ENCODE results near the gene ATP2C2.
"Not testable (repeated sequence)": the region's sequence is repeated elsewhere in the genome, so short reads cannot be mapped to it uniquely, and the experiment has no call there.

The ATP2C2 gene

GRCh38 chr16:84419730-84420129 lies 51.4 kb downstream of the ATP2C2 start:
- H3F3A ChIP-seq (ENCODE audit: insufficient read depth): no peaks in the 10 kb centered on the region
- no peaks in the 10 kb centered on the region for H3K9me3 ChIP-seq (ENCODE audit: insufficient read depth, low read length)
- H4K20me1 ChIP-seq (ENCODE audit: low read depth, low read length): no peaks in the 10 kb centered on the region
- H2AFZ ChIP-seq (ENCODE audit: low read depth, low read length, severe bottlenecking): no peak overlapping the region
- no peaks in the 10 kb centered on the region for H3K27me3 ChIP-seq (ENCODE audit: low read length)
- no peaks in the 10 kb centered on the region for H3K9me2 ChIP-seq (replicated peaks; ENCODE audit: insufficient read depth, low read length)
- no peak overlapping the region for H3K9ac ChIP-seq (ENCODE audit: low read length)
- no peaks in the 10 kb centered on the region for H3K36me3 ChIP-seq (ENCODE audit: low read length)
- H3K4me2 ChIP-seq (ENCODE audit: low read depth, low read length, poor library complexity, severe bottlenecking): no peak overlapping the region
- H3K79me2 ChIP-seq (ENCODE audit: insufficient read depth, low read length): no peaks in the 10 kb centered on the region
- H3K4me3 ChIP-seq (ENCODE audit: insufficient read depth, low read length, poor library complexity, severe bottlenecking): no peak overlapping the region
- TF ChIP-seq EZH2phosphoT487 (conservative IDR thresholded peaks at IDR 0.05; ENCODE audit: low read length) (no peak), CTCF (IDR thresholded peaks at IDR 0.05; ENCODE audit: insufficient read depth, low read length, poor library complexity, severe bottlenecking) (no peak)
- H3K27ac ChIP-seq (ENCODE audit: low read depth, low read length): no peak overlapping the region

- H3F3A ChIP-seq (ENCODE audit: insufficient read depth); H3K4me2 ChIP-seq (ENCODE audit: low read depth, low read length, poor library complexity, severe bottlenecking); H3K9me3 ChIP-seq (ENCODE audit: insufficient read depth, low read length); H3K79me2 ChIP-seq (ENCODE audit: insufficient read depth, low read length); H3K27me3 ChIP-seq (ENCODE audit: low read length); H2AFZ ChIP-seq (ENCODE audit: low read depth, low read length, severe bottlenecking); H3K27ac ChIP-seq (ENCODE audit: low read depth, low read length); H3K9me2 ChIP-seq (replicated peaks; ENCODE audit: insufficient read depth, low read length); H4K20me1 ChIP-seq (ENCODE audit: low read depth, low read length); H3K4me3 ChIP-seq (ENCODE audit: insufficient read depth, low read length, poor library complexity, severe bottlenecking); H3K36me3 ChIP-seq (ENCODE audit: low read length); H3K9ac ChIP-seq (ENCODE audit: low read length): not testable (repeated sequence)
Measured at GRCh38 chr16:84420556-84420955, 52.2 kb downstream of the ATP2C2 start.

- Histone ChIP-seq H3K27ac (ENCODE audit: low read depth, low read length) (no peak overlapping the region), H2AFZ (ENCODE audit: low read depth, low read length, severe bottlenecking) (no peak overlapping the region), H3K36me3 (ENCODE audit: low read length) (no peaks in the 10 kb centered on the region), H3K4me3 (ENCODE audit: insufficient read depth, low read length, poor library complexity, severe bottlenecking) (no peak overlapping the region), H3K9me2 (replicated peaks; ENCODE audit: insufficient read depth, low read length) (no peaks in the 10 kb centered on the region), H3K27me3 (ENCODE audit: low read length) (no peaks in the 10 kb centered on the region), H3K79me2 (ENCODE audit: insufficient read depth, low read length) (no peaks in the 10 kb centered on the region), H3K9me3 (ENCODE audit: insufficient read depth, low read length) (no peaks in the 10 kb centered on the region), H3F3A (ENCODE audit: insufficient read depth) (no peaks in the 10 kb centered on the region), H3K4me2 (ENCODE audit: low read depth, low read length, poor library complexity, severe bottlenecking) (no peak overlapping the region), H4K20me1 (ENCODE audit: low read depth, low read length) (no peaks in the 10 kb centered on the region), H3K9ac (ENCODE audit: low read length) (no peak overlapping the region)
- TF ChIP-seq EZH2phosphoT487 (conservative IDR thresholded peaks at IDR 0.05; ENCODE audit: low read length) (no peak), CTCF (IDR thresholded peaks at IDR 0.05; ENCODE audit: insufficient read depth, low read length, poor library complexity, severe bottlenecking) (no peak)
Measured at GRCh38 chr16:84421081-84421937, 53.0 kb downstream of the ATP2C2 start.

- H3K36me3 ChIP-seq (ENCODE audit: low read length): no peaks in the 10 kb centered on the region
- no peak overlapping the region for H3K4me3 ChIP-seq (ENCODE audit: insufficient read depth, low read length, poor library complexity, severe bottlenecking)
- H3K27ac ChIP-seq (ENCODE audit: low read depth, low read length): no peak overlapping the region
- no peaks in the 10 kb centered on the region for H3K79me2 ChIP-seq (ENCODE audit: insufficient read depth, low read length)
- no peaks in the 10 kb centered on the region for H3K27me3 ChIP-seq (ENCODE audit: low read length)
- H3K9me2 ChIP-seq (replicated peaks; ENCODE audit: insufficient read depth, low read length): no peaks in the 10 kb centered on the region
- no peak overlapping the region for H3K4me2 ChIP-seq (ENCODE audit: low read depth, low read length, poor library complexity, severe bottlenecking)
- H4K20me1 ChIP-seq (ENCODE audit: low read depth, low read length): no peaks in the 10 kb centered on the region
- no peaks in the 10 kb centered on the region for H3F3A ChIP-seq (ENCODE audit: insufficient read depth)
- no peak overlapping the region for H2AFZ ChIP-seq (ENCODE audit: low read depth, low read length, severe bottlenecking)
- no peak overlapping the region for H3K9ac ChIP-seq (ENCODE audit: low read length)
- TF ChIP-seq EZH2phosphoT487 (conservative IDR thresholded peaks at IDR 0.05; ENCODE audit: low read length) (no peak), CTCF (IDR thresholded peaks at IDR 0.05; ENCODE audit: insufficient read depth, low read length, poor library complexity, severe bottlenecking) (no peak)
- no peaks in the 10 kb centered on the region for H3K9me3 ChIP-seq (ENCODE audit: insufficient read depth, low read length)
Measured at GRCh38 chr16:84421938-84422220, 53.5 kb downstream of the ATP2C2 start.

All from SU-DHL-6 (cell line).